Keratinocyte (primary cell): Measurements from ENCODE around the gene SLC40A1. TPM values are rescaled to one million over a fixed set of nuclear protein-coding genes. Genes with fewer than 3 reads are reported as not detected.

ENCODE experiments used
- DNase-seq: peaks from one replicate; pipeline ENCODE4 v3.0.0-alpha.2; 2011; ENCODE audit warnings: low read depth, missing footprints, low spot score
- FAIRE-seq: peaks from 2 replicates; lab custom pipeline; 2011; peaks lifted over from hg19 to GRCh38; lab: Jason Lieb, UNC
- H2AFZ ChIP-seq: 2 replicates; pipeline ENCODE4 v1.6.0; 2012; ENCODE audit warnings: low read length, control low read depth, inconsistent platforms; ENCODE audit not compliant: control insufficient read depth
- H3K27ac ChIP-seq: 2 replicates; pipeline ENCODE4 v1.5.1; 2011; ENCODE audit warnings: low read length; ENCODE audit not compliant: control insufficient read depth, insufficient read depth
- H3K27me3 ChIP-seq: 3 replicates; pipeline ENCODE4 v1.6.0; 2011; ENCODE audit warnings: low read length; ENCODE audit not compliant: control insufficient read depth, insufficient read depth; ENCODE audit errors: extremely low read depth
- H3K36me3 ChIP-seq, 2 experiments: 2 replicates in 1 of 2; 3 replicates in 1 of 2; pipeline ENCODE4 v1.5.1; 2011; ENCODE audit warnings: low read length in 2 of 2, mild to moderate bottlenecking in 1 of 2; ENCODE audit not compliant: control insufficient read depth in 2 of 2, insufficient read depth in 2 of 2; ENCODE audit errors: extremely low read depth in 1 of 2
- H3K4me1 ChIP-seq: 3 replicates; pipeline ENCODE4 v1.5.1; 2011; ENCODE audit warnings: low read length; ENCODE audit not compliant: control insufficient read depth, insufficient read depth; ENCODE audit errors: extremely low read depth
- H3K4me2 ChIP-seq: 3 replicates; pipeline ENCODE4 v1.6.0; 2011; ENCODE audit warnings: low read depth, low read length; ENCODE audit not compliant: control insufficient read depth, insufficient read depth; ENCODE audit errors: extremely low read depth
- H3K4me3 ChIP-seq, 3 experiments: fragments of 200-600 bp in 1 of 3; sonication (generic) in 1 of 3; 2 replicates in 2 of 3; 3 replicates in 1 of 3; pipeline ENCODE4 v1.5.1; 2011 to 2016; ENCODE audit warnings: low read length in 3 of 3, mild to moderate bottlenecking in 3 of 3, control low read depth in 2 of 3, inconsistent platforms in 1 of 3, low read depth in 1 of 3, mixed read lengths in 1 of 3, mixed run types in 1 of 3, moderate library complexity in 1 of 3; ENCODE audit not compliant: control insufficient read depth in 2 of 3, insufficient read depth in 2 of 3; ENCODE audit errors: extremely low read depth in 1 of 3
- H3K79me2 ChIP-seq: 2 replicates; pipeline ENCODE4 v1.6.0; 2012; ENCODE audit warnings: low read length; ENCODE audit not compliant: control insufficient read depth, insufficient read depth
- H3K9ac ChIP-seq: 3 replicates; pipeline ENCODE4 v1.6.0; 2011; ENCODE audit warnings: low read length; ENCODE audit not compliant: control insufficient read depth, insufficient read depth; ENCODE audit errors: extremely low read depth
- H3K9me1 ChIP-seq: 3 replicates; pipeline ENCODE4 v1.6.0; 2011; ENCODE audit warnings: low read length; ENCODE audit not compliant: control insufficient read depth, insufficient read depth; ENCODE audit errors: extremely low read depth
- H3K9me3 ChIP-seq: 2 replicates; pipeline ENCODE4 v1.5.1; 2012; ENCODE audit warnings: low read depth, low read length; ENCODE audit not compliant: control insufficient read depth
- H4K20me1 ChIP-seq: 3 replicates; pipeline ENCODE4 v1.6.0; 2011; ENCODE audit warnings: low read length; ENCODE audit not compliant: control insufficient read depth, insufficient read depth; ENCODE audit errors: extremely low read depth
- EZH2 ChIP-seq: IDR thresholded peaks from one replicate; pipeline ENCODE4 v1.6.1; 2012; ENCODE audit warnings: inconsistent platforms, mild to moderate bottlenecking, low read length, moderate library complexity
- dilution Hi-C: fragments of 300-500 bp; cut with MboI; formaldehyde crosslinking; loops from one replicate; pipeline ENCODE4 v1.7.0; 2020; ENCODE audit warnings: low sequenced_read_pairs; ENCODE audit not compliant: extremely low pct_ligation_motif_present
- polyA plus RNA-seq, 5 experiments: library from polyadenylated mRNA; depleted of rRNA in 3 of 5; stranded (reverse) in 3 of 5; stranded (forward) in 1 of 5; unstranded in 1 of 5; fragments of >200 nt; gene quantifications; 1 replicate in 1 of 5; 2 replicates in 3 of 5; 3 replicates in 1 of 5; pipeline versions ENCODE4 v1.2.1 to v1.2.3, GENCODE V29; 2011 to 2012; ENCODE audit warnings: missing spikeins in 2 of 5, low read depth in 1 of 5, low replicate concordance in 1 of 5
- TF ChIP-seq, protein P1 (sequence below), 3 experiments: IDR thresholded peaks in 1 of 3; conservative IDR thresholded peaks in 1 of 3; optimal IDR thresholded peaks in 1 of 3; 2 replicates in 2 of 3; 3 replicates in 1 of 3; pipeline versions ENCODE3 to v1.5.1; 2011; ENCODE audit warnings: low read length in 3 of 3, mild to moderate bottlenecking in 3 of 3, moderate library complexity in 2 of 3, control low read depth in 1 of 3, inconsistent platforms in 1 of 3; ENCODE audit not compliant: insufficient read depth in 2 of 3; ENCODE audit errors: extremely low read depth in 1 of 3

SLC40A1 gene
- polyA plus RNA-seq, 1 donor (not counting 4 experiments of a cell fraction or from before 2014, with no cell fraction given) = 0.09 TPM

DNA sequence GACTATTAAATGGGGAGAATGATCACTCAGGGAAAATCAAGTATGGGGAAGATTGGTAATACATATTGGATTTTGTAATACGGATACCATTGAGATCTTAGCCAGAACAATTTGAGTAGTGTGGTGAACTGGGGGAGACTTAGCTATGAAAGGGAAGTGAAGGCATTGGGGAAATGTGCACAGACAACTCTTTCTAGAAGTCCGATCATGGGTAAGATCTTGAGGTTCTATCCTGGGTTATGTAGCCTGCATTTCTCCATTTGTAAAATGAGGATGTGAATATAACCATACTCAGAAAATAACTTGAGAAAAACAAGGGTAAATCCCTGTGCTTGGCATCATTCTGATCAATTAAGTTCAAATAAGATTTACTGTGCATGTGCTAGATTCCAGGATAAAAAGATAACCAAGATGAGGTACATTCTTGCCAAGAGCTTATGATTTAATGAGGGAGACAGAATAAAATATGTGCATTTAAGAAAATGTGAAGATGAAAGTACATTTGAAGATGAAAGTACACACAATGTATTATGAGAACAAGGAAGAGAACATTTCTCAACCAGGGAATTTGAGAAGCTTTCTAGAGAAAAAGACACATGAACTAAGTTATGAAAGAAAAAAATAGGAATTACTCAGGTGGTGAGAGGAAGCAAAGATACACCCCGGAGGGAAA lies 49.5 kb downstream of the SLC40A1 start:
- dilution Hi-C loops = no loop called here

DNA sequence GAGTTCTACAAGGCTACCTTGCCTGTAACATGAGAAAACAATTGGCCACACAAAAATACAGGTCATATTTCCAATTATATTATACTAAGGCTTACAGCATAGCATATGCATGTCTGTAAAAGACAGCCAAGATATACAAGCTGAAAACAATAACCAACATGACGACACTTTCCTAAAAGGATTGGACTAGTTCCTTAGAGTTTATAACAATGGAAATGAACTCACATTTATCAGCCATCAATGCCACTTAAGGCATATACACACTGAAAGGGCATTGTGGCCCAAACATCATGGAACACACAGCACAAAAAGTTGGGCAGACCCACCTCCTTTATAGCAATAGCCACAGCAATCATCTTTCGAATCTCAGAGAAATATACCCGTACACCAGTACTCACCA lies 52.0 kb downstream of the SLC40A1 start:
- no peak overlapping the region for H3K4me2 ChIP-seq

More for the DNA sequence above, 49.5 kb downstream of the SLC40A1 start:
- H4K20me1 ChIP-seq = no peaks in the 10 kb centered on the region
- no peak overlapping the region for H3K27ac ChIP-seq
- DNase-seq (no peak), FAIRE-seq (no peak)
- H3K36me3 ChIP-seq = no peaks in the 10 kb centered on the region
- H3K27me3 ChIP-seq = no peaks in the 10 kb centered on the region
- H3K79me2 ChIP-seq = no peaks in the 10 kb centered on the region
- no peak overlapping the region for H3K4me3 ChIP-seq
- no peak overlapping the region for H3K4me2 ChIP-seq
- no peak overlapping the region for H2AFZ ChIP-seq
- H3K4me1 ChIP-seq = no peaks in the 10 kb centered on the region
- H3K9ac ChIP-seq = no peak overlapping the region
- H3K9me1 ChIP-seq = no peaks in the 10 kb centered on the region
- H3K9me3 ChIP-seq = no peaks in the 10 kb centered on the region
- TF ChIP-seq EZH2 = no peak
- TF ChIP-seq, protein P1, sequence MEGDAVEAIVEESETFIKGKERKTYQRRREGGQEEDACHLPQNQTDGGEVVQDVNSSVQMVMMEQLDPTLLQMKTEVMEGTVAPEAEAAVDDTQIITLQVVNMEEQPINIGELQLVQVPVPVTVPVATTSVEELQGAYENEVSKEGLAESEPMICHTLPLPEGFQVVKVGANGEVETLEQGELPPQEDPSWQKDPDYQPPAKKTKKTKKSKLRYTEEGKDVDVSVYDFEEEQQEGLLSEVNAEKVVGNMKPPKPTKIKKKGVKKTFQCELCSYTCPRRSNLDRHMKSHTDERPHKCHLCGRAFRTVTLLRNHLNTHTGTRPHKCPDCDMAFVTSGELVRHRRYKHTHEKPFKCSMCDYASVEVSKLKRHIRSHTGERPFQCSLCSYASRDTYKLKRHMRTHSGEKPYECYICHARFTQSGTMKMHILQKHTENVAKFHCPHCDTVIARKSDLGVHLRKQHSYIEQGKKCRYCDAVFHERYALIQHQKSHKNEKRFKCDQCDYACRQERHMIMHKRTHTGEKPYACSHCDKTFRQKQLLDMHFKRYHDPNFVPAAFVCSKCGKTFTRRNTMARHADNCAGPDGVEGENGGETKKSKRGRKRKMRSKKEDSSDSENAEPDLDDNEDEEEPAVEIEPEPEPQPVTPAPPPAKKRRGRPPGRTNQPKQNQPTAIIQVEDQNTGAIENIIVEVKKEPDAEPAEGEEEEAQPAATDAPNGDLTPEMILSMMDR (optimal IDR thresholded peaks at IDR 0.05 in 1 of 3, IDR thresholded peaks at IDR 0.05 in 1 of 3, conservative IDR thresholded peaks at IDR 0.05 in 1 of 3; ENCODE audit: extremely low read depth in 1 of 3, insufficient read depth in 2 of 3, low read length in 3 of 3) = no peak

More for the DNA sequence above, 52.0 kb downstream of the SLC40A1 start:
- dilution Hi-C loops = no loop called here
- no peak overlapping the region for H2AFZ ChIP-seq
- TF ChIP-seq, protein P1 (optimal IDR thresholded peaks at IDR 0.05 in 1 of 3, IDR thresholded peaks at IDR 0.05 in 1 of 3, conservative IDR thresholded peaks at IDR 0.05 in 1 of 3; ENCODE audit: extremely low read depth in 1 of 3, insufficient read depth in 2 of 3, low read length in 3 of 3) = no peak
- no peak for TF ChIP-seq EZH2
- FAIRE-seq (no peak), DNase-seq (no peak)
- H3K4me1 ChIP-seq = no peaks in the 10 kb centered on the region
- H3K9me1 ChIP-seq = no peaks in the 10 kb centered on the region
- H4K20me1 ChIP-seq = no peaks in the 10 kb centered on the region
- H3K9ac ChIP-seq = no peak overlapping the region
- no peaks in the 10 kb centered on the region for H3K9me3 ChIP-seq
- H3K27me3 ChIP-seq = no peaks in the 10 kb centered on the region
- no peaks in the 10 kb centered on the region for H3K79me2 ChIP-seq
- H3K4me3 ChIP-seq = no peak overlapping the region
- H3K27ac ChIP-seq = no peak overlapping the region
- no peaks in the 10 kb centered on the region for H3K36me3 ChIP-seq
